HL-60 (cell line): ENCODE results near the gene FCF1.

Experiments used
- DNase-seq, 2 experiments: peaks; one replicate each; pipeline ENCODE4 v3.0.0-alpha.2; 2010 to 2020; ENCODE audit warnings: low read depth in 1 of 2, low spot score in 1 of 2
- H3K27ac ChIP-seq: fragments of 250-450 bp; sonication (Bioruptor Pico); replicated peaks from 2 replicates; pipeline ENCODE4 v1.5.1; 2020; ENCODE audit warnings: mild to moderate bottlenecking, moderate library complexity
- H3K27me3 ChIP-seq: fragments of 250-450 bp; sonication (Bioruptor Pico); 2 replicates; pipeline ENCODE4 v1.5.1; 2021; ENCODE audit warnings: mild to moderate bottlenecking, moderate library complexity; ENCODE audit not compliant: insufficient read depth, poor library complexity, severe bottlenecking
- H3K4me3 ChIP-seq: replicated peaks from 2 replicates; pipeline ENCODE4 v1.5.1; 2011; ENCODE audit warnings: mild to moderate bottlenecking, control low read depth, low read length; ENCODE audit not compliant: insufficient read depth
- CTCF ChIP-seq: IDR thresholded peaks from one replicate; pipeline ENCODE4 v1.5.1; 2011; ENCODE audit warnings: low read length, control low read depth, inconsistent platforms; ENCODE audit not compliant: insufficient read depth
- GABPA ChIP-seq: IDR thresholded peaks from 2 replicates; pipeline ENCODE4 v1.6.1; 2012; ENCODE audit warnings: low read depth
- POLR2AphosphoS5 ChIP-seq: IDR thresholded peaks from 2 replicates; pipeline ENCODE4 v1.6.1; 2012; ENCODE audit warnings: low read depth
- REST ChIP-seq: IDR thresholded peaks from 2 replicates; pipeline ENCODE4 v1.6.1; 2012; ENCODE audit warnings: low read depth; ENCODE audit not compliant: insufficient replicate concordance
- SPI1 ChIP-seq: IDR thresholded peaks from 2 replicates; pipeline ENCODE4 v1.6.1; 2012; ENCODE audit warnings: low read depth, mild to moderate bottlenecking, borderline replicate concordance

FCF1 gene

GRCh38 chr14:74720526-74720925, 7.6 kb downstream of the FCF1 start:
- TF ChIP-seq POLR2AphosphoS5 (no peak), SPI1 (no peak), GABPA (no peak), CTCF (no peak), REST (no peak)
- no peak for DNase-seq
- H3K27ac ChIP-seq = no peak overlapping the region
- H3K4me3 ChIP-seq = no peak overlapping the region
- no peaks in the 10 kb centered on the region for H3K27me3 ChIP-seq

GRCh38 chr14:74723134-74723533, 10.2 kb downstream of the FCF1 start:
- H3K4me3 ChIP-seq = no peak overlapping the region
- TF ChIP-seq POLR2AphosphoS5 (no peak), CTCF (no peak), GABPA (no peak), REST (no peak), SPI1 (no peak)
- DNase-seq = no peak
- no peak overlapping the region for H3K27ac ChIP-seq
- no peaks in the 10 kb centered on the region for H3K27me3 ChIP-seq

GRCh38 chr14:74732387-74732786, 19.4 kb downstream of the FCF1 start:
- no peak overlapping the region for H3K4me3 ChIP-seq
- no peak overlapping the region for H3K27ac ChIP-seq
- DNase-seq = no peak
- H3K27me3 ChIP-seq = no peaks in the 10 kb centered on the region
- TF ChIP-seq CTCF (no peak), POLR2AphosphoS5 (no peak), GABPA (no peak)

GRCh38 chr14:74733221-74733620, 20.3 kb downstream of the FCF1 start:
- no peak overlapping the region for H3K27ac ChIP-seq
- no peak for TF ChIP-seq CTCF
- no peak for TF ChIP-seq REST
- no peak for TF ChIP-seq GABPA
- no peak for TF ChIP-seq SPI1
- TF ChIP-seq POLR2AphosphoS5 = no peak
- H3K27me3 ChIP-seq = no peaks in the 10 kb centered on the region
- no peak for DNase-seq
- H3K4me3 ChIP-seq = no peak overlapping the region
